HUES6 (cell line): ENCODE data around the gene ANO1.

ENCODE experiments used
- H3K27ac ChIP-seq: 2 replicates; pipeline ENCODE4 v1.7.0; 2013; ENCODE audit warnings: low read depth, mild to moderate bottlenecking, low read length, inconsistent platforms
- H3K27me3 ChIP-seq: 2 replicates; pipeline ENCODE4 v1.6.1; 2013; ENCODE audit warnings: low read length; ENCODE audit not compliant: control insufficient read depth, insufficient read depth
- H3K36me3 ChIP-seq: 2 replicates; pipeline ENCODE4 v1.6.1; 2013; ENCODE audit warnings: low read length; ENCODE audit not compliant: control insufficient read depth, insufficient read depth
- H3K4me1 ChIP-seq: 2 replicates; pipeline ENCODE4 v1.6.1; 2013; ENCODE audit warnings: low read length; ENCODE audit not compliant: control insufficient read depth, insufficient read depth
- H3K4me3 ChIP-seq: 2 replicates; pipeline ENCODE4 v1.5.1; 2013; ENCODE audit warnings: low read depth, low read length
- H3K9ac ChIP-seq: one replicate; pipeline ENCODE4 v1.6.1; 2013; ENCODE audit warnings: mild to moderate bottlenecking, low read length
- H3K9me3 ChIP-seq: 2 replicates; pipeline ENCODE4 v1.6.1; 2013; ENCODE audit warnings: low read depth, low read length; ENCODE audit not compliant: control insufficient read depth, insufficient read depth

ANO1 gene

GRCh38 chr11:70109006-70109405 is 30.9 kb downstream of the ANO1 start:
- Histone ChIP-seq H3K36me3 (no peaks in the 10 kb centered on the region), H3K27me3 (no peaks in the 10 kb centered on the region), H3K9me3 (no peaks in the 10 kb centered on the region), H3K27ac (no peak overlapping the region), H3K9ac (no peak overlapping the region), H3K4me1 (peaks cover 30% of the 10 kb centered on the region), H3K4me3 (no peak overlapping the region)

GRCh38 chr11:70109903-70110302 is 31.8 kb downstream of the ANO1 start:
- Histone ChIP-seq H3K4me1 (peaks cover 25% of the 10 kb centered on the region), H3K36me3 (no peaks in the 10 kb centered on the region), H3K4me3 (no peak overlapping the region), H3K27me3 (no peaks in the 10 kb centered on the region), H3K27ac (no peak overlapping the region), H3K9me3 (no peaks in the 10 kb centered on the region), H3K9ac (no peak overlapping the region)

- Histone ChIP-seq H3K4me3 (no peak overlapping the region), H3K36me3 (no peaks in the 10 kb centered on the region), H3K9ac (no peak overlapping the region), H3K9me3 (no peaks in the 10 kb centered on the region), H3K4me1 (peaks cover 20% of the 10 kb centered on the region), H3K27me3 (no peaks in the 10 kb centered on the region), H3K27ac (no peak overlapping the region)
These were observed 32.5 kb downstream of the ANO1 start for GRCh38 chr11:70110538-70111055.

GRCh38 chr11:70111269-70112016 is 33.3 kb downstream of the ANO1 start:
- H3K9me3 ChIP-seq: no peaks in the 10 kb centered on the region
- no peaks in the 10 kb centered on the region for H3K36me3 ChIP-seq
- no peaks in the 10 kb centered on the region for H3K27me3 ChIP-seq
- no peak overlapping the region for H3K27ac ChIP-seq
- no peak overlapping the region for H3K9ac ChIP-seq
- peaks cover 16% of the 10 kb centered on the region for H3K4me1 ChIP-seq
- H3K4me3 ChIP-seq: no peak overlapping the region

GRCh38 chr11:70112017-70112434 is 33.9 kb downstream of the ANO1 start:
- Histone ChIP-seq H3K4me1 (peaks cover 16% of the 10 kb centered on the region), H3K4me3 (no peak overlapping the region), H3K27me3 (no peaks in the 10 kb centered on the region), H3K27ac (no peak overlapping the region), H3K9ac (no peak overlapping the region), H3K9me3 (no peaks in the 10 kb centered on the region), H3K36me3 (no peaks in the 10 kb centered on the region)

- H3K9me3 ChIP-seq: no peaks in the 10 kb centered on the region
- no peak overlapping the region for H3K27ac ChIP-seq
- no peak overlapping the region for H3K9ac ChIP-seq
- H3K4me3 ChIP-seq: no peak overlapping the region
- H3K36me3 ChIP-seq: no peaks in the 10 kb centered on the region
- H3K4me1 ChIP-seq: peaks cover 16% of the 10 kb centered on the region
- H3K27me3 ChIP-seq: no peaks in the 10 kb centered on the region
These were observed 35.7 kb downstream of the ANO1 start for GRCh38 chr11:70113801-70114200.

GRCh38 chr11:70115778-70116177 is 37.7 kb downstream of the ANO1 start:
- no peaks in the 10 kb centered on the region for H3K36me3 ChIP-seq
- H3K4me3 ChIP-seq: no peak overlapping the region
- no peak overlapping the region for H3K9ac ChIP-seq
- H3K9me3 ChIP-seq: no peaks in the 10 kb centered on the region
- H3K27ac ChIP-seq: no peak overlapping the region
- H3K4me1 ChIP-seq: peaks cover 16% of the 10 kb centered on the region
- H3K27me3 ChIP-seq: peaks cover 4% of the 10 kb centered on the region; the same call in 1 of the 2 replicates

- Histone ChIP-seq H3K27me3 (peaks cover 6% of the 10 kb centered on the region; the same call in 1 of the 2 replicates), H3K36me3 (no peaks in the 10 kb centered on the region), H3K9me3 (no peaks in the 10 kb centered on the region), H3K4me1 (peaks cover 8% of the 10 kb centered on the region; the same call in 1 of the 2 replicates), H3K9ac (no peak overlapping the region), H3K4me3 (no peak overlapping the region), H3K27ac (no peak overlapping the region)
These were observed 38.4 kb downstream of the ANO1 start for GRCh38 chr11:70116386-70117065.

- H3K4me1 ChIP-seq: no peaks in the 10 kb centered on the region
- H3K27me3 ChIP-seq: peaks cover 10% of the 10 kb centered on the region; the same call in 1 of the 2 replicates
- no peaks in the 10 kb centered on the region for H3K36me3 ChIP-seq
- H3K4me3 ChIP-seq: no peak overlapping the region
- no peak overlapping the region for H3K9ac ChIP-seq
- no peak overlapping the region for H3K27ac ChIP-seq
- no peaks in the 10 kb centered on the region for H3K9me3 ChIP-seq
These were observed 39.5 kb downstream of the ANO1 start for GRCh38 chr11:70117567-70118145.

- H3K9ac ChIP-seq: no peak overlapping the region
- no peak overlapping the region for H3K27ac ChIP-seq
- H3K27me3 ChIP-seq: peaks cover 11% of the 10 kb centered on the region; the same call in 1 of the 2 replicates
- no peaks in the 10 kb centered on the region for H3K36me3 ChIP-seq
- H3K4me3 ChIP-seq: no peak overlapping the region
- no peaks in the 10 kb centered on the region for H3K9me3 ChIP-seq
- no peaks in the 10 kb centered on the region for H3K4me1 ChIP-seq
These were observed 40.5 kb downstream of the ANO1 start for GRCh38 chr11:70118642-70119041.

GRCh38 chr11:70119502-70119901 is 41.4 kb downstream of the ANO1 start:
- Histone ChIP-seq H3K4me3 (no peak overlapping the region), H3K27ac (no peak overlapping the region), H3K4me1 (no peaks in the 10 kb centered on the region), H3K36me3 (no peaks in the 10 kb centered on the region), H3K9me3 (no peaks in the 10 kb centered on the region), H3K27me3 (peaks cover 11% of the 10 kb centered on the region; the same call in 1 of the 2 replicates), H3K9ac (no peak overlapping the region)
